Germinal center (tissue), 1 donor: ENCODE measurements around the gene PSMB7.

ENCODE experiments used
- DNase-seq: peaks from one replicate; pipeline ENCODE4 v3.0.0; 2012; ENCODE audit warnings: mixed read lengths, low spot score

Gene PSMB7

DNA sequence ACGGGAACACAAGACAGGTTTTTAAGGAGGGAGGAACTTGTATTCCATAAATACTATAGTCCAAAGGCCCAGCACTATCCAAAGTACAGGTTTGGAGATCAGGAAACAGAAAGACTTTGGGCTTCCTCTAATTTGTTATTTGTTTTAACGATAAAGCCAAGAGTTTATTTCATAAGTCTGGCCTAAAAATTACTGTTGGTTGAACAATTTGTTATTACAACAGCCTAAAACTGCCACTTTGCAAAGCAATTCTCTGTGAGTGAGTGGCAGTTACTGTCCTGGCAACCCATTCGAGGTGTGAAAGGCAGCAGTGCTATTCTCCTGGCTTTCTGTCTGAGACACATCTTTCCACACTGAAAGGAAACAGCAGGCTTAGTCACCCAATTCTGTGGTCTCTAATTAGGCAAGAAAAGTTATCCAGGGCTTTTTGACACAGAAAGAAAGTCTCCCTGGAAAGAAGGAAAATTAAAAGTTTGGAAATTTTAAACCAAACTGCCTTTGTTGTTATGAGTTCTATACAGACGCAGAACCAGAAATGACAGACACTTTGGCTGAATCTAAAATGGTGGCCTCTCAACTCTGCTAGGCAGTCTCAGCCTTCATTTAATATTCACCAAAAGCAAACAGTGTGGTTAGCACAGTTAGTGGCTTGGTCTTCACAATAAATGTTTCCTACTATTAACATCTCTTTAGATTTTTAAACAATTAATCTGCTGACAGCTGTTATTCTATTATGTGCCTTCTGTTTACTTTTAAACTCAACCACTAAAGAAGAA lies 33.9 kb downstream of the PSMB7 start:
- no peak for DNase-seq

GRCh38 chr9:124377551-124378406 lies 37.5 kb downstream of the PSMB7 start:
- no peak for DNase-seq

GRCh38 chr9:124376329-124376728 lies 38.9 kb downstream of the PSMB7 start:
- no peak for DNase-seq

GRCh38 chr9:124375726-124376125 lies 39.5 kb downstream of the PSMB7 start:
- no peak for DNase-seq

GRCh38 chr9:124373851-124374250 lies 41.4 kb downstream of the PSMB7 start:
- DNase-seq: no peak

DNA sequence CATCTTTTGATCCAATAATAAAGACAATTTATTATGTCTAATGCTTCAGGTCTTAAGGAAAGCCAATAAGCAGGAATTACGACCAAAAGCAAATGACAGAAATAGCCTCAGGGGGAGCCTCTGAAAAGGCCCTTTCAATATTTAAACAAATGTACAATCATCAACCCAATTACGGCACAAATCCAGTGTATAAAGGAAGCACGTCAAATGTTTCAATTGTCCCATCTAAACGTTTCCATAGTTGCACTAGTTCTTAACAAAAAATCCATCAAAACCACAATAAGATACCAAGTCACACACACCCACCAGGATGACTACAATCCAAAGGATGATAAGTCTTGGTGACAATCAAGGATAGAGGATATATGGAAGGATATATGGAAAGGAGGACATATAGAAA lies 41.9 kb downstream of the PSMB7 start:
- no peak for DNase-seq

DNA sequence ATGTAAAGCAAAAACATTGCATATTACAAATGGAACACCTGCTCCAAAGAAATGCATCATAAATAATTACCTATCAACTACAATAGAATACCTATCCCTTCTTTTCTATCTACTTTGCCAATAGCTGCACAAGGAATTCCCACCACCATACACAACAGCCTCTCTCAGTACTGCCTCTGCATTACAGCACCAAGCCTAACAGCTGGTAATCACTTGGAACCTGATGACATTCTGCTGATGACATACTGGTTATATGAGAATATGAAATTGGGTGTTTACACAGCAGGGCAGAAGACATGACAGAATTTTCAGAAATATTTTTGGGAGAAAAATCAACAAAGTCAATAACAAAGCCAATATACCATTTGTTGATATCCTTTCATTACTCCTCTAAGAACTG lies 43.2 kb downstream of the PSMB7 start:
- DNase-seq: no peak

GRCh38 chr9:124370896-124371582 lies 44.2 kb downstream of the PSMB7 start:
- no peak for DNase-seq

- DNase-seq: no peak
These were observed 45.9 kb downstream of the PSMB7 start for GRCh38 chr9:124369231-124369797.

GRCh38 chr9:124368692-124369091 lies 46.5 kb downstream of the PSMB7 start:
- no peak for DNase-seq

GRCh38 chr9:124366476-124367220 lies 48.6 kb downstream of the PSMB7 start:
- DNase-seq: no peak

DNA sequence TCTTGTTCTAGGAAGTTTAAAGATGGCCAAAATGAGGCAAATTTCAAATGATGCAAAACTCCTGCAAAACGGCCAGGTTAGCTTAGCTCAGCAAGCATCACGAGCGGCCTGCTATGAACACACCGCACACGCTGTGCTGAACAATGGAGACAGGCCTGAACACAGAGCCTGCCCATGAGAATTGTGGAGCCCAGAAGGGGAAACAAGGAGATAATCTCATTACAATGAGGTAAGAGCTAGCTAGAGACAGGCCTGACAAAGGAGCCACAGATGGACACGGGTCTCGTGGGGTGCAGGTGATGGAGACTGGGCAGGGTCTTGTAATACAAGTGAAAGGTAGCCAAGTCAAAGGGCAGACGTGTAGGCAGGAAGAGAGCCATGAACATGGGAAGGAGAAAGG lies 50.2 kb downstream of the PSMB7 start:
- DNase-seq: no peak

- no peak for DNase-seq
These were observed 51.1 kb downstream of the PSMB7 start for GRCh38 chr9:124364141-124364540.

- no peak for DNase-seq
These were observed 51.7 kb downstream of the PSMB7 start for GRCh38 chr9:124363326-124364096.

DNA sequence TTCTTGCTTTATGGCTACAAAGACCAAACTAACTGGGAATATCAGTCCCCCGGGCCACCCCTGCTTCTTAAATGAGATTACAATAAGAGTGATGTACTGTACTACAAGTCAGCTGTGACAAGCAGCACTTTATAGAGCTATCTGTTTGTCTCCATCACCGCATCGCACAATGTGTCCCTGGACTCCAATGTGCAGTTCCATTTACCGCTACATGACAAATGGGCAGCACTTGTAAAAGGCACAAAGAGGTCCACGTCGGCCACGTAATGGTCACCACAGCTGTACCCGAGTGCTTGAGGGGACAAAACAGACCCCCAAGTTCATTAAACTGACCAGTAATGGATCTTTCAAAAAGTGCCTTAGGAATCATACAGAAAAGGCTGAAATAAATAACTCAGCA lies 54.1 kb downstream of the PSMB7 start:
- no peak for DNase-seq

GRCh38 chr9:124359855-124360678 lies 55.2 kb downstream of the PSMB7 start:
- DNase-seq: no peak

DNA sequence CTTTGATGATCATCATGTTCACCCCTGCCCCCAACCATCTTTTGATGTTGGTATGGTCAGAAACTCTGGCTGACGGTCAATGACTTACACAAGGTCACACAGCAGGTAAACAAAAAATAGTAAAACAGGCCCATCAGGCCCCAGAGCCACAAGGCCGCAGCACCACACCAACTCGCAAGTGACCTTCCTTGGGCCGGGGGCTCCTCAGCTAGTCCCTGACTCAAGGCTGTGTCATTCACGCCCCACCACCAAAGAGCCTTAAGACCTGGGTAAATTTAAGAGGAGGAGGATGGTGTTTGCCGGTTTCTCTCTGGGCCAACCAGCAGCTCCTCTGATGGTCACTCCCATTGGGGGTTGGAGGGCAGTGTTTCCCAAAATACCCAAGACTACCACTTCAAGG lies 55.8 kb downstream of the PSMB7 start:
- DNase-seq: no peak

- no peak for DNase-seq
These were observed 56.6 kb downstream of the PSMB7 start for GRCh38 chr9:124358631-124359030.

DNA sequence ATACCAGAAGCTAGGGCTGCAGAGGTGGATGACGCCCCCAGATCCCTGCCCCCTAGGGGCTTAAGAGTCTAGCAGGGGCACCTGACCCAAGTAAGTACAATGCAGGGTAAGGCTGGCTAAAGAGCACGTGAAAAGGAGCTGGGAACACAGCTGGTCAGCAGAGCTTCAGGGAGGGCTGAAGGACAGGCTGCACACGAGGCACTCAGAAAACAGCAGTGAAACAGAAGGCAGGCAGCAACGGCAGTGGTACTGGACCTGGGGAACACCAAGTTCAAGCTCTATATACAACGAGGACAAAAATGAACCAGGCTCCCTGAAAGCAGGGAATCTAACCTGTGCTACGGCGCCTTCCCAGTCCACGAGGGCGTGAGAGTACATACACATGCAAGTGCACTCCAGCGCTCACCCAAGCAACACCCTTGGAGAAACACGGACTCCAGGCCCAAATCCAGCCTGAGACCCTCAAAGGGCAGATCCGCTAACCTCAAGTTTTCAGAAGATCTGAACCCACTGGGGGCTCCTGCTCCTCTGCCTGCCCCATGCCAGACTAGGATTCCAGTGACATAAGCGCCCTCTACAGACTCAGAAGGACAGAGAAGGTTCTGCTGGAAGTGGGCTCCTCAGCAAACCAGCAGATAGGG lies 57.4 kb downstream of the PSMB7 start:
- no peak for DNase-seq
